ENCODE data around the gene WNT5B. TPM values are rescaled to one million over a fixed set of nuclear protein-coding genes. Genes with fewer than 3 reads are reported as not detected.
A peak's percentile ranks its signal among the peaks of the same experiment; 100 is the strongest.

The WNT5B gene
- polyA plus RNA-seq, 1 of the 3 experiments (the other 2 are of a cell fraction) = 29.3 TPM

GRCh38 chr12:1643043-1643442 lies 14.0 kb downstream of the WNT5B start:
- H2AFZ ChIP-seq (ENCODE audit: low read depth) = no peak overlapping the region
- H3K9ac ChIP-seq = no peak overlapping the region
- H3F3A ChIP-seq (replicated peaks; ENCODE audit: insufficient read depth) = peaks cover 10% of the 10 kb centered on the region
- WGBS (ENCODE audit: low lambda C conversion rate) = 96% methylated on average over 9 of the region's 9 CpGs
- H3K4me2 ChIP-seq = no peak overlapping the region
- CTCF ChIA-PET = interaction anchor here (1.5 to 20.8 kb wide), 7 partner anchors 8 to 525 kb away, joined by 3 to 605 read pairs (median 21); no protein-coding TSS in a partner anchor
- no peaks in the 10 kb centered on the region for H3K27me3 ChIP-seq (ENCODE audit: insufficient read depth)
- H3K27ac ChIP-seq (ENCODE audit: low read depth in 2 of 2, low read length in 1 of 2) = no peak overlapping the region
- H3K9me3 ChIP-seq = no peaks in the 10 kb centered on the region
- TF ChIP-seq FOXJ3 (CRISPR knock-in tag; IDR thresholded peaks at IDR 0.05) = no peak
- no peak for TF ChIP-seq JUND (IDR thresholded peaks at IDR 0.05)
- no peak for TF ChIP-seq FOXM1 (IDR thresholded peaks at IDR 0.05; ENCODE audit: low read depth)
- TF ChIP-seq YY1 (IDR thresholded peaks at IDR 0.05; ENCODE audit: low read depth) = no peak
- TF ChIP-seq TAF1 (IDR thresholded peaks at IDR 0.05; ENCODE audit: borderline replicate concordance, low read depth, low read length) = no peak
- no peak for TF ChIP-seq RAD21 (IDR thresholded peaks at IDR 0.05; ENCODE audit: low read length)
- no peak for TF ChIP-seq EP300 (IDR thresholded peaks at IDR 0.05; ENCODE audit: borderline replicate concordance in 1 of 2, low read depth in 1 of 2, low read length in 1 of 2)
- TF ChIP-seq CHD2 (IDR thresholded peaks at IDR 0.05; ENCODE audit: low read length, partially characterized antibody) = no peak
- TF ChIP-seq RXRA (IDR thresholded peaks at IDR 0.05; ENCODE audit: borderline replicate concordance, low read depth) = no peak
- peaks cover 0 to 20% of the 10 kb centered on the region in 2 experiments for H3K36me3 ChIP-seq (replicated peaks in 1 of 2; ENCODE audit: control insufficient read depth in 1 of 2, insufficient read depth in 2 of 2, low read length in 1 of 2)
- no peak for DNase-seq
- peaks cover 6% of the 10 kb centered on the region for H3K79me2 ChIP-seq (ENCODE audit: insufficient read depth)
- POLR2A ChIA-PET = interaction anchor here (1.9 kb wide), 1 partner anchor 13 kb away, joined by 8 read pairs; the partner anchor contains the start of gene WNT5B
- H3K4me3 ChIP-seq (ENCODE audit: low read depth in 2 of 2, low read length in 1 of 2) = no peak overlapping the region
- peaks cover 15 to 28% of the 10 kb centered on the region in 2 experiments for H3K4me1 ChIP-seq (ENCODE audit: control insufficient read depth in 1 of 2, insufficient read depth in 2 of 2, low read depth in 1 of 2, low read length in 1 of 2)
- no peaks in the 10 kb centered on the region for H3K9me2 ChIP-seq
- H4K20me1 ChIP-seq (ENCODE audit: insufficient read depth) = peaks cover 16% of the 10 kb centered on the region

DNA sequence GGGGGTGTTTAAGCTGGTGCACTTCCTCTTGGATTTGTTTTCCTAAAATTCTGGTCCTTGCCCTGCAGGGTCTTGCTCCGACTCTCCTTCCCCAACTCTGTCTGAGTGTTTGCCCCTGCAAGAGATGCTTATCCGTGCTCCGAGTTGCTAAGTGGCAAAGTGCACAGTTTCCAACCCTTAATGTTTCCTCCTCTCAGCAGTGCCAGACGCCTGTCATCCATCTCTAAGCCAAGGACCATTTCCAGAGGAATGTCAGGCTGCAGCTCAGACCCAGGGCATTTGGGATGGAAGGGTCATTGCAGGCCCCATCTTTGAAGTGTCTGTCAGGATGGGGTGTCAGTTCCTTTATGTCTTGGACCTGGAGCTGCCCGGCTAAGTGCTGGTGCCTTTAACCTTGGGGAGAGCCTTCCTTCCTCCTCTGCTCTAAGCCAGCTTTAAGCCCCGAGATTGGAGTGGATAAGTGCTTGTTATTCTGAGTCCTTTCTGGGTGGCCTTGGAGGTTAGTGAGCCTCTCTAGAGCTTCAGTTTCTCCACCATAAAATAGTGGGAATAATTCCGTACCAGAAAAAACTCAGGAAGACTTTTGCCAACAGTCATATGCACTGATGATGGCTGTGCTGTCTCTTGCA lies 15.0 kb downstream of the WNT5B start:
- CTCF ChIA-PET = interaction anchor here (0.8 to 20.8 kb wide), 10 partner anchors 9 to 938 kb away, joined by 3 to 605 read pairs (median 10); no protein-coding TSS in a partner anchor
- Histone ChIP-seq H3K79me2 (ENCODE audit: insufficient read depth) (peaks cover 5% of the 10 kb centered on the region), H4K20me1 (ENCODE audit: insufficient read depth) (peaks cover 16% of the 10 kb centered on the region), H3K9me3 (no peaks in the 10 kb centered on the region), H3K4me1 (ENCODE audit: control insufficient read depth in 1 of 2, insufficient read depth in 2 of 2, low read depth in 1 of 2, low read length in 1 of 2) (peaks cover 15 to 28% of the 10 kb centered on the region in 2 experiments), H3K9ac (no peak overlapping the region), H2AFZ (ENCODE audit: low read depth) (no peak overlapping the region), H3K4me3 (ENCODE audit: low read depth in 2 of 2, low read length in 1 of 2) (no peak overlapping the region), H3K4me2 (peak overlapping the region; percentile 60), H3K9me2 (no peaks in the 10 kb centered on the region), H3K27ac (ENCODE audit: low read depth in 2 of 2, low read length in 1 of 2) (peak overlapping the region; percentile 56 to 89), H3K27me3 (ENCODE audit: insufficient read depth) (no peaks in the 10 kb centered on the region), H3K36me3 (replicated peaks in 1 of 2; ENCODE audit: control insufficient read depth in 1 of 2, insufficient read depth in 2 of 2, low read length in 1 of 2) (peaks cover 0 to 22% of the 10 kb centered on the region in 2 experiments), H3F3A (replicated peaks; ENCODE audit: insufficient read depth) (peaks cover 10% of the 10 kb centered on the region)
- no peak for DNase-seq
- POLR2A ChIA-PET = interaction anchor here (0.6 to 1.9 kb wide), 4 partner anchors 12 to 288 kb away, joined by 3 to 8 read pairs (median 4); partner anchors contain the start of gene WNT5B
- 57% methylated on average over 7 of the region's 7 CpGs for WGBS (ENCODE audit: low lambda C conversion rate)
- TF ChIP-seq GATA2 (CRISPR knock-in tag; IDR thresholded peaks at IDR 0.05) (peak; percentile 36), FOSL2 (IDR thresholded peaks at IDR 0.05; ENCODE audit: borderline replicate concordance, low read depth) (no peak)

Data from SK-N-SH (cell line).